ENCODE data around the gene PDE4D.

GRCh38 chr5:59673438-59674058 is 220.0 kb downstream of the PDE4D start:
- TF ChIP-seq CTCF (IDR thresholded peaks at IDR 0.05) (peak; percentile 43 to 89 (median 76)), POLR2A (IDR thresholded peaks at IDR 0.05) (no peak)
